Type B pancreatic cell (in vitro differentiated cells): ENCODE data around the gene LZTS2. TPM values are rescaled to one million over a fixed set of nuclear protein-coding genes. Genes with fewer than 3 reads are reported as not detected.

Experiments used
- DNase-seq: peaks from one replicate; pipeline ENCODE4 v3.0.0; 2021; ENCODE audit warnings: mixed read lengths; ENCODE audit not compliant: unreplicated experiment; ENCODE audit errors: extremely low spot score
- H3K27ac Mint-ChIP-seq: 2 replicates; pipeline ENCODE4 v1.8.0; 2021; ENCODE audit warnings: mild to moderate bottlenecking, mixed read lengths
- H3K27me3 Mint-ChIP-seq: 2 replicates; pipeline ENCODE4 v1.8.0; 2021; ENCODE audit warnings: mixed read lengths
- H3K36me3 Mint-ChIP-seq: 2 replicates; pipeline ENCODE4 v1.8.0; 2021; ENCODE audit warnings: mixed read lengths
- H3K4me1 Mint-ChIP-seq: one replicate; pipeline ENCODE4 v1.8.0; 2021; ENCODE audit warnings: mixed read lengths; ENCODE audit not compliant: unreplicated experiment
- H3K4me3 Mint-ChIP-seq: 2 replicates; pipeline ENCODE4 v1.8.0; 2021; ENCODE audit warnings: mild to moderate bottlenecking, mixed read lengths
- H3K9me3 Mint-ChIP-seq: 2 replicates; pipeline ENCODE4 v1.8.0; 2021; ENCODE audit warnings: mixed read lengths
- CTCF ChIP-seq: fragments of 200-600 bp; sonication (generic); conservative IDR thresholded peaks from 2 replicates; pipeline ENCODE4 v1.5.0; 2021; ENCODE audit warnings: antibody characterized with exemption, mild to moderate bottlenecking
- total RNA-seq: library from RNA; stranded (reverse); gene quantifications from 2 replicates; pipeline ENCODE4 v1.2.1, GENCODE V29; 2021; ENCODE audit warnings: low replicate concordance

Gene LZTS2
- total RNA-seq, 1 donor from 2014 or later = 86.6 TPM

- H3K27me3 Mint-ChIP-seq = no peaks in the 10 kb centered on the region
- no peaks in the 10 kb centered on the region for H3K9me3 Mint-ChIP-seq
- H3K4me3 Mint-ChIP-seq = no peak overlapping the region
These were observed 32.7 kb upstream of the LZTS2 start for GRCh38 chr10:100966887-100967286.

GRCh38 chr10:100967332-100967731, 32.3 kb upstream of the LZTS2 start:
- Mint-ChIP-seq H3K36me3 (peaks cover 9% of the 10 kb centered on the region), H3K4me1 (peaks cover 35% of the 10 kb centered on the region), H3K9me3 (no peaks in the 10 kb centered on the region), H3K27ac (no peak overlapping the region), H3K4me3 (no peak overlapping the region), H3K27me3 (no peaks in the 10 kb centered on the region)
- TF ChIP-seq CTCF = no peak
- DNase-seq = no peak

More at GRCh38 chr10:100966887-100967286, 32.7 kb upstream of the LZTS2 start:
- Mint-ChIP-seq H3K36me3 (peaks cover 12% of the 10 kb centered on the region), H3K4me1 (peaks cover 31% of the 10 kb centered on the region), H3K27ac (no peak overlapping the region)
- no peak for TF ChIP-seq CTCF
- DNase-seq = no peak

- peak overlapping the region; percentile 86 for H3K4me3 Mint-ChIP-seq
- peak overlapping the region; percentile 33 for H3K27ac Mint-ChIP-seq
- H3K36me3 Mint-ChIP-seq = peaks cover 6% of the 10 kb centered on the region
- H3K27me3 Mint-ChIP-seq = no peaks in the 10 kb centered on the region
- no peak for DNase-seq
- peaks cover 40% of the 10 kb centered on the region for H3K4me1 Mint-ChIP-seq
- H3K9me3 Mint-ChIP-seq = no peaks in the 10 kb centered on the region
- no peak for TF ChIP-seq CTCF
These were observed 31.4 kb upstream of the LZTS2 start for GRCh38 chr10:100968062-100968736.

- Mint-ChIP-seq H3K9me3 (no peaks in the 10 kb centered on the region), H3K27ac (peak overlapping the region; percentile 33), H3K27me3 (no peaks in the 10 kb centered on the region), H3K4me3 (peak overlapping the region; percentile 86), H3K4me1 (peaks cover 44% of the 10 kb centered on the region), H3K36me3 (peaks cover 9% of the 10 kb centered on the region)
- TF ChIP-seq CTCF = no peak
- DNase-seq = no peak
These were observed 30.8 kb upstream of the LZTS2 start for GRCh38 chr10:100968863-100969186.

GRCh38 chr10:100969187-100970075, 30.2 kb upstream of the LZTS2 start, which contains the start of gene SEMA4G:
SEMA4G (plus strand) TSS chr10:100969504; CDS start chr10:100972913, 3,409 bp downstream.
- H3K27ac Mint-ChIP-seq = peak within 1 kb of the TSS; percentile 77
- peaks cover 44% of the 10 kb centered on the region for H3K4me1 Mint-ChIP-seq
- no peaks in the 10 kb centered on the region for H3K27me3 Mint-ChIP-seq
- peak; percentile 91 for TF ChIP-seq CTCF
- H3K36me3 Mint-ChIP-seq = peaks cover 9% of the 10 kb centered on the region
- peak within 1 kb of the TSS; percentile 86 for H3K4me3 Mint-ChIP-seq
- H3K9me3 Mint-ChIP-seq = no peaks in the 10 kb centered on the region
- DNase-seq = peak; percentile 78
